ENCODE data around the gene D2HGDH. TPM values are rescaled to one million over a fixed set of nuclear protein-coding genes. Genes with fewer than 3 reads are reported as not detected.
"Not testable (repeated sequence)": the region's sequence is repeated elsewhere in the genome, so short reads cannot be mapped to it uniquely, and the experiment has no call there.

Gene D2HGDH
- total and polyA plus RNA-seq, 7 donors, result 14.1 to 31.0 (median 20.3) TPM

- 95 to 97% (median 95%) methylated on average over 25 to 28 of the region's 28 CpGs for WGBS, 3 donors
- peaks cover 0 to 45% of the 10 kb centered on the region in 2 donors for H3K36me3 ChIP-seq (ENCODE audit: insufficient read depth in 1 of 2, low read depth in 1 of 2)
- no peak overlapping the region for H3K4me3 ChIP-seq
- intact Hi-C loops (cut with DNase I), result no loop called here
- H3K9me3 ChIP-seq, result no peaks in the 10 kb centered on the region
- no peak for TF ChIP-seq CTCF (IDR thresholded peaks at IDR 0.05)
- no peak overlapping the region for H3K27ac ChIP-seq
- no peaks in the 10 kb centered on the region for H3K4me1 ChIP-seq
- no peak for DNase-seq
- H3K27me3 ChIP-seq (ENCODE audit: insufficient read depth in 3 of 3, low read length in 2 of 3), result no peaks in the 10 kb centered on the region
- ATAC-seq, result no peak
Observed at GRCh38 chr2:241742320-241742939, 8.0 kb downstream of the D2HGDH start.

DNA sequence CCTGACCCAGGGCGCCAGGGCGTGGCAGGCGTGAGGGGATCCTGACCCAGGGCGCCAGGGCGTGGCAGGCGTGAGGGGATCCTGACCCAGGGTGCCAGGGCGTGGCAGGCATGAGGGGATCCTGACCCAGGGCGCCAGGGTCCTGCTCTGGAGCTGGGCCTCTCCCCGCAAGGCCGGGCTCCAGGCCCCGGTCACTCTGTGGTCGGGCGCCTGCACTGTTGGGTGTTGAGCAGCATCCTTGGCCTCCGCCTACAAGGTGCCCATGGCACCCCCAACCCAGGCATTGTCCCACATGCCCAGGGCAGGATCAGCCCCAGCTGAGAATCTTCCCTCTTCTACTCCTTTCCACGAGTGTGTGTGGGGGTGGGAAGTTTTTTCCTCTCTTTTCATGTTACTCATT, 8.6 kb downstream of the D2HGDH start:
- H3K27ac ChIP-seq; H3K9me3 ChIP-seq; H3K27me3 ChIP-seq (ENCODE audit: insufficient read depth in 3 of 3, low read length in 2 of 3); H3K4me1 ChIP-seq; intact Hi-C loops (cut with DNase I); ATAC-seq; H3K4me3 ChIP-seq; DNase-seq: not testable (repeated sequence)
- peaks cover 0 to 45% of the 10 kb centered on the region in 2 donors for H3K36me3 ChIP-seq (ENCODE audit: insufficient read depth in 1 of 2, low read depth in 1 of 2)
- WGBS, 3 donors, result 93 to 98% (median 93%) methylated on average over 7 to 15 of the region's 15 CpGs

GRCh38 chr2:241743620-241744019, 9.2 kb downstream of the D2HGDH start:
- 81 to 88% (median 83%) methylated on average over 16 of the region's 16 CpGs for WGBS, 3 donors
- intact Hi-C loops (cut with DNase I), result no loop called here

DNA sequence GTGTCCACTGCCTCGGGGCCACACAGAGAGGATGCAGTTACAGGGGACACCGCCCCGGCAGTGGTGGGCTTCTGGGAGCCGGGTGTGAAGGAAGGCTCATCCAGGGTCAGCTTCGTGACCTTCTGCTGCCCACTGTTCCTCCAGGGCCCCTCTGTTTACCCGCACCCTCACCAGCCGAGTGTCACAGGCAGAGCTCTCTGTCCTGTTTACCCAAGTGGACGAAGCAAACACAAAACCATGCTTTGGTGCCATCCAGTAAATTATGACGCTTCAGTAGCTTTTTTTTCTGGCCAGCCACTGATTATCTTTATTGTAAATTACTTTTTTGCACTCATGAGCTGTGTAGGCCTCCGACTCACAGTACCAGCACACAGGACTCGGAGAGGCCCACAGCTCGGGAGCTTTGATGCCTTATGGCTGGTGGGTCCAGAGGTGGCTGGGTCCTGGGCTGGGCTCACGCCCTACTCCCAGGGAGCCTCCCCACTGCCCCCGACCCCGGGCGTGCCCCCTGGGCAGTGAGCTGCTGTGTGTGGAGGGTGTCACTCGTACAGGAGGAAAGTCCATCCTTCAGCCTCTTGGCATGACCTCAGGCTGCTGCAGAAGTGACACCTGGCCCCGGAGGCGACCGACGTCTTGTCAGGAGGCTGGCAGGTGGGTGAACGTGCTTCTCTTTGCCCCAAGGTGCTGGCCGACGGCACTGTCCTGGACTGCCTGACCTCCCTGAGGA, 9.8 kb downstream of the D2HGDH start:
- intact Hi-C loops (cut with DNase I), result no loop called here
- WGBS, 3 donors, result 91 to 94% (median 92%) methylated on average over 24 of the region's 24 CpGs
- DNase-seq (no peak), ATAC-seq (no peak)
- Histone ChIP-seq H3K27me3 (ENCODE audit: insufficient read depth in 3 of 3, low read length in 2 of 3) (no peaks in the 10 kb centered on the region), H3K4me3 (no peak overlapping the region), H3K9me3 (no peaks in the 10 kb centered on the region), H3K36me3 (ENCODE audit: insufficient read depth in 1 of 2, low read depth in 1 of 2) (peaks cover 0 to 42% of the 10 kb centered on the region in 2 donors), H3K4me1 (no peaks in the 10 kb centered on the region), H3K27ac (no peak overlapping the region)
- TF ChIP-seq CTCF (IDR thresholded peaks at IDR 0.05), result no peak

More at GRCh38 chr2:241743620-241744019, 9.2 kb downstream of the D2HGDH start:
- H3K36me3 ChIP-seq (ENCODE audit: insufficient read depth in 1 of 2, low read depth in 1 of 2), result peaks cover 0 to 41% of the 10 kb centered on the region in 2 donors
- TF ChIP-seq CTCF (IDR thresholded peaks at IDR 0.05), result no peak
- no peak overlapping the region for H3K27ac ChIP-seq
- H3K27me3 ChIP-seq (ENCODE audit: insufficient read depth in 3 of 3, low read length in 2 of 3), result no peaks in the 10 kb centered on the region
- no peaks in the 10 kb centered on the region for H3K4me1 ChIP-seq
- no peaks in the 10 kb centered on the region for H3K9me3 ChIP-seq
- ATAC-seq (no peak), DNase-seq (no peak)
- no peak overlapping the region for H3K4me3 ChIP-seq

DNA sequence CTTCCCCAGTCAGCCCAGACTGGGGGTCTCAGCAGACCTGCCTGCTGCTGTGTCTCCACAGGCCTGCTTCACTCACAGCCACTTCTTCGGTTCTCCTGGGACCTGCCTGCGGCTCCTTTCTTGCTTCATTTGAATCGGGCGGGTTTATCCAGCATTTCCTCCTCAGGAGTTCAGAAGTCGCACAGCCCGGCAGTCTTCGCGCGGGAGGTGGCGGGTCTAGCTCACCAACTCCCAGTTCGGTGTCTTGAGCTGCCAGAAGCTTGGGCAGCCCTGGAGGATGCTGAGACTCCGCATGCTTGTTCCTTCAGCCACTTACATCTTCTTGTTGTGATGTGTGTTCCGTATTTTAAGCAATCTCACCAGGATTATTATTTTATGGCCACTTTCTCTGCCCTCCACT, 10.8 kb downstream of the D2HGDH start:
- intact Hi-C loops (cut with DNase I), result no loop called here
- Histone ChIP-seq H3K4me3 (no peak overlapping the region), H3K4me1 (no peaks in the 10 kb centered on the region), H3K27me3 (ENCODE audit: insufficient read depth in 3 of 3, low read length in 2 of 3) (no peaks in the 10 kb centered on the region), H3K36me3 (ENCODE audit: insufficient read depth in 1 of 2, low read depth in 1 of 2) (peaks cover 0 to 47% of the 10 kb centered on the region in 2 donors), H3K27ac (no peak overlapping the region), H3K9me3 (no peaks in the 10 kb centered on the region)
- 94 to 95% (median 95%) methylated on average over 13 of the region's 13 CpGs for WGBS, 3 donors
- DNase-seq (no peak), ATAC-seq (no peak)
- TF ChIP-seq CTCF (IDR thresholded peaks at IDR 0.05), result no peak

Data from psoas muscle (tissue), 8 donors.